SK-N-MC (cell line): ENCODE data around the gene ATP5F1D.

Source experiments
- EZH2 ChIP-seq: fragments of 200-600 bp; sonication (generic); IDR thresholded peaks from one replicate; pipeline ENCODE4 v1.6.1; 2017; ENCODE audit warnings: antibody characterized with exemption
- POLR2AphosphoS5 ChIP-seq: IDR thresholded peaks from 2 replicates; pipeline ENCODE4 v1.6.1; 2012; ENCODE audit warnings: mild to moderate bottlenecking, low read depth, low read length, borderline replicate concordance

DNA sequence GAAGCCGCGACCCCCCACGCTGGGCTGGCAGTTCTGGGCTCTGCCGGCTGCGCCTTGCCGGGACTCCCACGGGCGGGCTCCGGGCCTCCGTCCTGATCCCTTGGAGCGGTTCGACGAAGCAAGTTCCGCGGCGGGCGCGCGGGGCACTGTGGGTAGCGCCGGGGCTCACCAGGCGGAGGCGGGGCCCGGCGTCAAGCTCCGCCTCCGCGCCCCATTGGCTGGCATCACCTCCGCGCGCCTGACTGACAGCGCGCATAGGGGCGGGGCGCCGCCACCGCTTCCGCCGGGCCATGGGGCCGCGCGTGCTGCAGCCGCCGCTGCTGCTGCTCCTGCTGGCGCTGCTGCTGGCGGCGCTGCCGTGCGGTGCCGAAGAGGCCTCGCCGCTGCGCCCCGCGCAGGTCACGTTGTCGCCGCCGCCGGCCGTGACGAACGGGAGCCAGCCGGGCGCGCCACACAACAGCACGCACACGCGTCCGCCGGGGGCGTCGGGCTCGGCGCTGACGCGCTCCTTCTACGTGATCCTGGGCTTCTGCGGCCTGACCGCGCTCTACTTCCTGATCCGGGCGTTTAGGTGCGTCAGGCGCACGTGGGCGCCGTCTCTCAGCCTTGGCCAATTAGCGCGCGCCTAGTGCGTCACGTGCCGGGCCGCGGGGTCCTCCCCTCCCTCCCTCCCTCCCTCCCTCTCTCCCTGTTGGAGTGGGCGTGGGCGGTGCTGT, 33.9 kb downstream of the ATP5F1D start, which contains the start of gene FAM174C:
- no peak for TF ChIP-seq EZH2
- peak; percentile 82 for TF ChIP-seq POLR2AphosphoS5
